HCT116 (cell line): ENCODE results near the gene SYNE3. TPM values are rescaled to one million over a fixed set of nuclear protein-coding genes. Genes with fewer than 3 reads are reported as not detected.

Source experiments
- ATAC-seq: fragments of 200-7000 bp; cut with Tn5 transposase; 2 replicates; pipeline ENCODE4 v1.9.1; 2020; ENCODE audit warnings: mild to moderate bottlenecking, moderate library complexity
- BruUV-seq: library from RNA; stranded (reverse); fragments of 400-500 nt; replicated peaks from 2 replicates; lab custom pipeline; 2021; lab: Mats Ljungman, UMichigan
- CTCF ChIA-PET: fragments of 300-600 bp; sonication (Branson Sonifier 250); formaldehyde crosslinking; loops from one replicate; lab custom pipeline; 2021; ENCODE audit warnings: antibody characterized with exemption; lab: Charles Lee
- POLR2A ChIA-PET: fragments of 300-600, 350-600 bp; sonication (Branson Sonifier 250); formaldehyde crosslinking; loops from one replicate; lab custom pipeline; 2021; ENCODE audit warnings: antibody characterized with exemption; lab: Charles Lee
- RAD21 ChIA-PET, 2 experiments: fragments of 300-600 bp; sonication (Branson Sonifier 250); formaldehyde crosslinking; loops; one replicate each; lab custom pipeline; 2023; ENCODE audit warnings: low total read pairs in 2 of 2; ENCODE audit not compliant: uncharacterized antibody in 2 of 2, unreplicated experiment in 2 of 2, low non-redundant PET in 1 of 2; lab: Charles Lee
- DNase-seq: peaks from one replicate; pipeline ENCODE4 v3.0.0-alpha.2; 2010; ENCODE audit warnings: low read depth, low spot score
- H2AFZ ChIP-seq: fragments of 200-600 bp; shearing (Covaris generic), sonication (generic); 2 replicates; pipeline ENCODE4 v1.6.1; 2017; ENCODE audit warnings: low read depth, mixed run types, mixed read lengths, antibody characterized with exemption, low read length; ENCODE audit not compliant: poor library complexity, severe bottlenecking
- H3K27ac ChIP-seq: 2 replicates; pipeline ENCODE4 v1.5.1; 2012; ENCODE audit warnings: low read depth, low read length
- H3K27me3 ChIP-seq: fragments of 200-600 bp; sonication (generic); 2 replicates; pipeline ENCODE4 v1.6.1; 2016; ENCODE audit warnings: mixed run types, low read length, mixed read lengths; ENCODE audit not compliant: insufficient read depth
- H3K36me3 ChIP-seq, 2 experiments: fragments of 200-500 bp in 1 of 2; fragments of 200-600 bp in 1 of 2; sonication (Bioruptor generic) in 1 of 2; sonication (generic) in 1 of 2; 2 replicates each; pipeline versions ENCODE4 v1.5.1 to v1.6.1; 2014 to 2016; ENCODE audit warnings: low read length in 2 of 2, inconsistent platforms in 1 of 2, mixed read lengths in 1 of 2, mixed run types in 1 of 2; ENCODE audit not compliant: insufficient read depth in 2 of 2, control insufficient read depth in 1 of 2
- H3K4me1 ChIP-seq, 2 experiments: fragments of 200-600 bp in 1 of 2; sonication (generic) in 1 of 2; 2 replicates each; pipeline versions ENCODE4 v1.5.1 to v1.6.1; 2012 to 2017; ENCODE audit warnings: low read length in 2 of 2, inconsistent platforms in 1 of 2, mild to moderate bottlenecking in 1 of 2, mixed read lengths in 1 of 2, mixed run types in 1 of 2, moderate library complexity in 1 of 2; ENCODE audit not compliant: insufficient read depth in 2 of 2, control insufficient read depth in 1 of 2
- H3K4me2 ChIP-seq: fragments of 200-600 bp; sonication (generic); 2 replicates; pipeline ENCODE4 v1.6.1; 2017; ENCODE audit warnings: mixed run types, low read length, mixed read lengths
- H3K4me3 ChIP-seq, 2 experiments: fragments of 200-600 bp in 1 of 2; sonication (generic) in 1 of 2; replicated peaks in 1 of 2; 2 replicates each; pipeline ENCODE4 v1.5.1; 2011 to 2016; ENCODE audit warnings: low read length in 2 of 2, control low read depth in 1 of 2, low read depth in 1 of 2, mild to moderate bottlenecking in 1 of 2, mixed read lengths in 1 of 2, mixed run types in 1 of 2
- H3K79me2 ChIP-seq: fragments of 200-600 bp; sonication (generic); 2 replicates; pipeline ENCODE4 v1.6.1; 2017; ENCODE audit warnings: mild to moderate bottlenecking, mixed run types, low read length, moderate library complexity, mixed read lengths; ENCODE audit not compliant: insufficient read depth
- H3K9ac ChIP-seq: fragments of 200-600 bp; sonication (generic); 2 replicates; pipeline ENCODE4 v1.6.1; 2016; ENCODE audit warnings: low read length, mixed read lengths
- H3K9me2 ChIP-seq: fragments of 200-600 bp; sonication (generic), shearing (Covaris generic); 2 replicates; pipeline ENCODE4 v1.6.1; 2017; ENCODE audit warnings: mixed run types, mild to moderate bottlenecking, moderate library complexity; ENCODE audit not compliant: insufficient read depth
- H3K9me3 ChIP-seq, 2 experiments: fragments of 200-500 bp in 1 of 2; fragments of 200-600 bp in 1 of 2; sonication (Bioruptor generic) in 1 of 2; sonication (generic) in 1 of 2; 2 replicates each; pipeline ENCODE4 v1.6.1; 2014 to 2017; ENCODE audit warnings: low read length in 2 of 2, mixed read lengths in 2 of 2, inconsistent platforms in 1 of 2, low read depth in 1 of 2, mild to moderate bottlenecking in 1 of 2, mixed run types in 1 of 2, moderate library complexity in 1 of 2; ENCODE audit not compliant: control insufficient read depth in 1 of 2, insufficient read depth in 1 of 2
- H4K20me1 ChIP-seq: fragments of 200-600 bp; sonication (generic), shearing (Covaris generic); 2 replicates; pipeline ENCODE4 v1.6.1; 2017; ENCODE audit warnings: mixed run types, mild to moderate bottlenecking, moderate library complexity; ENCODE audit not compliant: insufficient read depth
- EGR1 ChIP-seq: IDR thresholded peaks from 2 replicates; pipeline ENCODE4 v1.6.1; 2012; ENCODE audit warnings: low read depth
- ELF1 ChIP-seq: IDR thresholded peaks from 2 replicates; pipeline ENCODE4 v1.6.1; 2012; ENCODE audit warnings: low read depth, borderline replicate concordance
- EZH2phosphoT487 ChIP-seq: fragments of 200-600 bp; IDR thresholded peaks from 2 replicates; pipeline ENCODE4 v1.6.1; 2018; ENCODE audit warnings: antibody characterized with exemption, borderline replicate concordance
- FOSL1 ChIP-seq: IDR thresholded peaks from 2 replicates; pipeline ENCODE4 v1.6.1; 2012; ENCODE audit warnings: low read depth
- MAX ChIP-seq: IDR thresholded peaks from 2 replicates; pipeline ENCODE4 v1.6.1; 2012
- POLR2AphosphoS5 ChIP-seq: IDR thresholded peaks from 2 replicates; pipeline ENCODE4 v1.6.1; 2011; ENCODE audit warnings: mild to moderate bottlenecking, low read depth, low read length, moderate library complexity
- RAD21 ChIP-seq: IDR thresholded peaks from 2 replicates; pipeline ENCODE4 v1.6.1; 2012; ENCODE audit warnings: low read depth, mild to moderate bottlenecking
- SIN3A ChIP-seq: IDR thresholded peaks from 2 replicates; pipeline ENCODE4 v1.6.1; 2012; ENCODE audit warnings: low read depth
- ZNF274 ChIP-seq: fragments of 200-500 bp; sonication (Bioruptor generic); IDR thresholded peaks from 2 replicates; pipeline ENCODE4 v1.6.1; 2014; ENCODE audit warnings: mild to moderate bottlenecking, low read depth, low read length, inconsistent platforms
- intact Hi-C: fragments of 100-400 bp; cut with micrococcal nuclease; formaldehyde crosslinking; loops from 2 replicates; pipeline ENCODE4 v1.10.0; 2022
- total RNA-seq: library from RNA; stranded (reverse); gene quantifications from one replicate; pipeline ENCODE4 v1.2.1, GENCODE V29; 2021; ENCODE audit not compliant: unreplicated experiment
- TF ChIP-seq, protein P1 (sequence below): IDR thresholded peaks from 2 replicates; pipeline ENCODE4 v1.6.1; 2012; ENCODE audit warnings: low read depth

SYNE3 gene
- total RNA-seq, 1 experiment from 2014 or later, result 3.6 TPM

DNA sequence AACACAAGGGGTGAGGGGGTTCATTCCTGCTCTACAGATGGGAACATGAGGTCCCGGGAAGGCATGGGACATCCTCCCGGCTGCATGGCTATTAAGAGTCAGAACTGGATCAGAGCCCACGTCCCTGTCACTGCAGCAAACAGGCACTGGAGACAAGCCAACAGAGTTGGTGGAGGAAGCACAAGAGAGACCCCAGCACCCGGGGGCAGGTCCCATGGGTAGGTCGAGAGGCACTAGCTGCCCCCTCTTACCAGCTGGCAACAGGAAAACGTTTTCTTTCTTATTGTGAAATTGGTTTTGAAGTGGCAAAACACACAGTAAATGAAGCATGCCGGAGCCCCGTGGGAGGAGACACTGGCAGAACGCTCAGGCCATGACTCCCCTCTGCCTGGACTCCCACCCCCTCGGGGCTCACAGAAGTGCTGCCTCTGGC is 43.6 kb downstream of the SYNE3 start:
- TF ChIP-seq ELF1, result no peak
- CTCF ChIA-PET, result no interaction called here
- RAD21 ChIA-PET, result no interaction called here

DNA sequence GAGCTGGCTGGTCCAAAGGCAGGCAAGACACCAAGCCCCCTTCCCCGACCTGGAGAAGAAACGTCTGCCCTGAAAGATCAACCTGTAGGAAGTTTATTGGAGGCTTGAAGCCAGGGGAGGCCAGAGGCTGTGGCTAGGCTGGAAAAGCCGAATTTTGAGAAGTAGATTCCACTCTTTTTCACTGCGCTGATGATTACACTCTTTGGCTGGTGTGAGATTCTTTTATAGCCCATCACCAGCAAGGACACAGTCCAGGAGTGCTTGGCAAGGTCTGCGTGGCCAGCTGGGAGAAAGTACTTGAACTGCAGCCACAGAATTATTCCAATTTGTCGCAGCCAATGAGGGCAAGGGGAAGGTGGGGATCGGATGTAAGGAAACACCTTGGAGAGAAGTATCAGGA is 45.0 kb downstream of the SYNE3 start:
- CTCF ChIA-PET, result no interaction called here

More for the DNA sequence above, 43.6 kb downstream of the SYNE3 start:
- peaks cover 0 to 10% of the 10 kb centered on the region in 2 experiments; a peak in 2 of 4 replicates for H3K4me1 ChIP-seq
- H3K36me3 ChIP-seq, result no peaks in the 10 kb centered on the region
- no peak overlapping the region for H3K27ac ChIP-seq
- intact Hi-C loops, result no loop called here
- no peaks in the 10 kb centered on the region for H4K20me1 ChIP-seq
- no peaks in the 10 kb centered on the region for H3K9me3 ChIP-seq
- no TSS peak for BruUV-seq
- H3K9me2 ChIP-seq, result no peaks in the 10 kb centered on the region
- no peaks in the 10 kb centered on the region for H3K27me3 ChIP-seq
- H2AFZ ChIP-seq, result no peak overlapping the region
- no peak for ATAC-seq
- no peaks in the 10 kb centered on the region for H3K79me2 ChIP-seq
- no peak overlapping the region for H3K4me2 ChIP-seq
- no peak for DNase-seq
- H3K9ac ChIP-seq, result no peak overlapping the region
- no peak overlapping the region for H3K4me3 ChIP-seq
- POLR2A ChIA-PET, result no interaction called here

More for the DNA sequence above, 45.0 kb downstream of the SYNE3 start:
- Histone ChIP-seq H3K9me3 (no peaks in the 10 kb centered on the region), H3K79me2 (no peaks in the 10 kb centered on the region), H3K36me3 (no peaks in the 10 kb centered on the region), H2AFZ (no peak overlapping the region), H3K27ac (no peak overlapping the region), H4K20me1 (no peaks in the 10 kb centered on the region), H3K4me1 (peaks cover 0 to 10% of the 10 kb centered on the region in 2 experiments; a peak in 2 of 4 replicates), H3K27me3 (no peaks in the 10 kb centered on the region), H3K9me2 (no peaks in the 10 kb centered on the region), H3K9ac (no peak overlapping the region), H3K4me2 (no peak overlapping the region)
- intact Hi-C loops, result no loop called here
- no TSS peak for BruUV-seq
- TF ChIP-seq EGR1 (no peak), MAX (no peak), POLR2AphosphoS5 (no peak), SIN3A (no peak), FOSL1 (no peak), EZH2phosphoT487 (no peak), RAD21 (no peak), ZNF274 (no peak)
- TF ChIP-seq, protein P1, sequence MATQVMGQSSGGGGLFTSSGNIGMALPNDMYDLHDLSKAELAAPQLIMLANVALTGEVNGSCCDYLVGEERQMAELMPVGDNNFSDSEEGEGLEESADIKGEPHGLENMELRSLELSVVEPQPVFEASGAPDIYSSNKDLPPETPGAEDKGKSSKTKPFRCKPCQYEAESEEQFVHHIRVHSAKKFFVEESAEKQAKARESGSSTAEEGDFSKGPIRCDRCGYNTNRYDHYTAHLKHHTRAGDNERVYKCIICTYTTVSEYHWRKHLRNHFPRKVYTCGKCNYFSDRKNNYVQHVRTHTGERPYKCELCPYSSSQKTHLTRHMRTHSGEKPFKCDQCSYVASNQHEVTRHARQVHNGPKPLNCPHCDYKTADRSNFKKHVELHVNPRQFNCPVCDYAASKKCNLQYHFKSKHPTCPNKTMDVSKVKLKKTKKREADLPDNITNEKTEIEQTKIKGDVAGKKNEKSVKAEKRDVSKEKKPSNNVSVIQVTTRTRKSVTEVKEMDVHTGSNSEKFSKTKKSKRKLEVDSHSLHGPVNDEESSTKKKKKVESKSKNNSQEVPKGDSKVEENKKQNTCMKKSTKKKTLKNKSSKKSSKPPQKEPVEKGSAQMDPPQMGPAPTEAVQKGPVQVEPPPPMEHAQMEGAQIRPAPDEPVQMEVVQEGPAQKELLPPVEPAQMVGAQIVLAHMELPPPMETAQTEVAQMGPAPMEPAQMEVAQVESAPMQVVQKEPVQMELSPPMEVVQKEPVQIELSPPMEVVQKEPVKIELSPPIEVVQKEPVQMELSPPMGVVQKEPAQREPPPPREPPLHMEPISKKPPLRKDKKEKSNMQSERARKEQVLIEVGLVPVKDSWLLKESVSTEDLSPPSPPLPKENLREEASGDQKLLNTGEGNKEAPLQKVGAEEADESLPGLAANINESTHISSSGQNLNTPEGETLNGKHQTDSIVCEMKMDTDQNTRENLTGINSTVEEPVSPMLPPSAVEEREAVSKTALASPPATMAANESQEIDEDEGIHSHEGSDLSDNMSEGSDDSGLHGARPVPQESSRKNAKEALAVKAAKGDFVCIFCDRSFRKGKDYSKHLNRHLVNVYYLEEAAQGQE, result no peak
- TF ChIP-seq, all 23 proteins: peak for 0
- DNase-seq, result no peak
- no peak for ATAC-seq
- POLR2A ChIA-PET, result no interaction called here
- RAD21 ChIA-PET, result no interaction called here
- H3K4me3 ChIP-seq, result no peak overlapping the region
